BE2C (cell line): ENCODE results near the gene CMTR1.
"Not testable (repeated sequence)": the region's sequence is repeated elsewhere in the genome, so short reads cannot be mapped to it uniquely, and the experiment has no call there.

Experiments used
- DNase-seq: peaks from one replicate; pipeline ENCODE4 v3.0.0-alpha.2; 2020
- H3K27me3 ChIP-seq: fragments of 250-450 bp; sonication (Bioruptor Pico); 2 replicates; pipeline ENCODE4 v1.5.1; 2020; ENCODE audit warnings: mild to moderate bottlenecking
- H3K36me3 ChIP-seq: fragments of 250-450 bp; sonication (Bioruptor Pico); 2 replicates; pipeline ENCODE4 v1.5.1; 2020; ENCODE audit warnings: mild to moderate bottlenecking
- H3K4me1 ChIP-seq: fragments of 250-450 bp; sonication (Bioruptor Pico); 2 replicates; pipeline ENCODE4 v1.5.1; 2020
- H3K4me3 ChIP-seq: 2 replicates; pipeline ENCODE4 v1.5.1; 2011; ENCODE audit warnings: low read depth, low read length
- H3K9me3 ChIP-seq: fragments of 250-450 bp; sonication (Bioruptor Pico); 2 replicates; pipeline ENCODE4 v1.5.1; 2020
- CTCF ChIP-seq: IDR thresholded peaks from 2 replicates; pipeline ENCODE4 v1.5.1; 2012; ENCODE audit warnings: mild to moderate bottlenecking, low read depth, low read length

CMTR1 gene

GRCh38 chr6:37396571-37397180 lies 36.3 kb upstream of the CMTR1 start:
- Histone ChIP-seq H3K4me1 (peaks cover 9% of the 10 kb centered on the region), H3K36me3 (peaks cover 11% of the 10 kb centered on the region), H3K9me3 (no peaks in the 10 kb centered on the region), H3K4me3 (no peak overlapping the region), H3K27me3 (no peaks in the 10 kb centered on the region)
- no peak for TF ChIP-seq CTCF
- peak; percentile 32 for DNase-seq

- peaks cover 3% of the 10 kb centered on the region; the same call in 1 of the 2 replicates for H3K4me1 ChIP-seq
- no peak for TF ChIP-seq CTCF
- DNase-seq, result no peak
- H3K4me3 ChIP-seq, result no peak overlapping the region
- H3K27me3 ChIP-seq, result no peaks in the 10 kb centered on the region
- no peaks in the 10 kb centered on the region for H3K9me3 ChIP-seq
- peaks cover 8% of the 10 kb centered on the region for H3K36me3 ChIP-seq
Measured at GRCh38 chr6:37399131-37399530, 33.9 kb upstream of the CMTR1 start.

- H3K4me1 ChIP-seq, result peaks cover 3% of the 10 kb centered on the region; the same call in 1 of the 2 replicates
- H3K36me3 ChIP-seq, result peaks cover 5% of the 10 kb centered on the region
- TF ChIP-seq CTCF, result no peak
- no peak overlapping the region for H3K4me3 ChIP-seq
- no peak for DNase-seq
- no peaks in the 10 kb centered on the region for H3K27me3 ChIP-seq
- H3K9me3 ChIP-seq, result no peaks in the 10 kb centered on the region
Measured at GRCh38 chr6:37399795-37400490, 33.1 kb upstream of the CMTR1 start.

GRCh38 chr6:37401658-37402057 lies 31.4 kb upstream of the CMTR1 start:
- not testable (repeated sequence) for H3K9me3 ChIP-seq, H3K36me3 ChIP-seq, H3K4me3 ChIP-seq, H3K4me1 ChIP-seq, H3K27me3 ChIP-seq
- DNase-seq, result peak; percentile 56

- no peaks in the 10 kb centered on the region for H3K9me3 ChIP-seq
- H3K27me3 ChIP-seq, result no peaks in the 10 kb centered on the region
- no peak for DNase-seq
- no peak overlapping the region for H3K4me3 ChIP-seq
- 0 out of 2 replicates have a peak, but pooled peaks cover 3% of the 10 kb centered on the region for H3K4me1 ChIP-seq
- TF ChIP-seq CTCF, result no peak
- no peaks in the 10 kb centered on the region for H3K36me3 ChIP-seq
Measured at GRCh38 chr6:37406726-37407341, 26.2 kb upstream of the CMTR1 start.

- TF ChIP-seq CTCF, result no peak
- Histone ChIP-seq H3K36me3 (no peaks in the 10 kb centered on the region), H3K9me3 (no peaks in the 10 kb centered on the region), H3K27me3 (no peaks in the 10 kb centered on the region), H3K4me1 (no peaks in the 10 kb centered on the region), H3K4me3 (no peak overlapping the region)
- DNase-seq, result no peak
Measured at GRCh38 chr6:37407948-37408347, 25.1 kb upstream of the CMTR1 start.
